ENCODE data around the gene ATP6V1C2.

ATP6V1C2 gene

GRCh38 chr2:10732924-10733565 is 11.6 kb downstream of the ATP6V1C2 start:
- DNase-seq (ENCODE audit: low spot score) = no peak

- no peak for DNase-seq (ENCODE audit: low spot score)
These were observed 12.1 kb downstream of the ATP6V1C2 start for GRCh38 chr2:10733566-10733925.

GRCh38 chr2:10733980-10734379 is 12.6 kb downstream of the ATP6V1C2 start:
- no peak for DNase-seq (ENCODE audit: low spot score)

GRCh38 chr2:10738192-10738591 is 16.8 kb downstream of the ATP6V1C2 start:
- no peak for DNase-seq (ENCODE audit: low spot score)

- DNase-seq (ENCODE audit: low spot score) = no peak
These were observed 18.8 kb downstream of the ATP6V1C2 start for GRCh38 chr2:10740226-10740625.

GRCh38 chr2:10741139-10741538 is 19.7 kb downstream of the ATP6V1C2 start:
- DNase-seq (ENCODE audit: low spot score) = no peak

- DNase-seq (ENCODE audit: low spot score) = no peak
These were observed 21.2 kb downstream of the ATP6V1C2 start for GRCh38 chr2:10742666-10743065.

- no peak for DNase-seq (ENCODE audit: low spot score)
These were observed 29.2 kb downstream of the ATP6V1C2 start for GRCh38 chr2:10750610-10751009.

- DNase-seq (ENCODE audit: low spot score) = no peak
These were observed 30.8 kb downstream of the ATP6V1C2 start for GRCh38 chr2:10752236-10752635.

GRCh38 chr2:10753156-10753555 is 31.7 kb downstream of the ATP6V1C2 start:
- DNase-seq (ENCODE audit: low spot score) = no peak

GRCh38 chr2:10753876-10754275 is 32.4 kb downstream of the ATP6V1C2 start:
- no peak for DNase-seq (ENCODE audit: low spot score)

- no peak for DNase-seq (ENCODE audit: low spot score)
These were observed 34.2 kb downstream of the ATP6V1C2 start for GRCh38 chr2:10755621-10756020.

GRCh38 chr2:10757814-10758286 is 36.4 kb downstream of the ATP6V1C2 start:
- DNase-seq (ENCODE audit: low spot score) = no peak

- DNase-seq (ENCODE audit: low spot score) = no peak
These were observed 37.8 kb downstream of the ATP6V1C2 start for GRCh38 chr2:10759151-10759714.

GRCh38 chr2:10760794-10761504 is 39.5 kb downstream of the ATP6V1C2 start:
- DNase-seq (ENCODE audit: low spot score) = no peak

GRCh38 chr2:10761591-10761990 is 40.2 kb downstream of the ATP6V1C2 start:
- no peak for DNase-seq (ENCODE audit: low spot score)

GRCh38 chr2:10762651-10763460 is 41.4 kb downstream of the ATP6V1C2 start:
- no peak for DNase-seq (ENCODE audit: low spot score)

GRCh38 chr2:10763461-10763800 is 42.0 kb downstream of the ATP6V1C2 start:
- DNase-seq (ENCODE audit: low spot score) = no peak

- DNase-seq (ENCODE audit: low spot score) = no peak
These were observed 42.8 kb downstream of the ATP6V1C2 start for GRCh38 chr2:10764096-10764785.

- no peak for DNase-seq (ENCODE audit: low spot score)
These were observed 43.5 kb downstream of the ATP6V1C2 start for GRCh38 chr2:10764896-10765295.

- DNase-seq (ENCODE audit: low spot score) = no peak
These were observed 44.0 kb downstream of the ATP6V1C2 start for GRCh38 chr2:10765461-10765860.

- no peak for DNase-seq (ENCODE audit: low spot score)
These were observed 44.5 kb downstream of the ATP6V1C2 start for GRCh38 chr2:10765914-10766313.
